DMS 273 (cell line): ENCODE results near the gene TIMM21.

ENCODE experiments used
- DNase-seq: peaks from one replicate; lab custom pipeline; 2025; ENCODE audit not compliant: unreplicated experiment; lab: John Stamatoyannopoulos, UW

Gene TIMM21, protein sequence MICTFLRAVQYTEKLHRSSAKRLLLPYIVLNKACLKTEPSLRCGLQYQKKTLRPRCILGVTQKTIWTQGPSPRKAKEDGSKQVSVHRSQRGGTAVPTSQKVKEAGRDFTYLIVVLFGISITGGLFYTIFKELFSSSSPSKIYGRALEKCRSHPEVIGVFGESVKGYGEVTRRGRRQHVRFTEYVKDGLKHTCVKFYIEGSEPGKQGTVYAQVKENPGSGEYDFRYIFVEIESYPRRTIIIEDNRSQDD

DNA sequence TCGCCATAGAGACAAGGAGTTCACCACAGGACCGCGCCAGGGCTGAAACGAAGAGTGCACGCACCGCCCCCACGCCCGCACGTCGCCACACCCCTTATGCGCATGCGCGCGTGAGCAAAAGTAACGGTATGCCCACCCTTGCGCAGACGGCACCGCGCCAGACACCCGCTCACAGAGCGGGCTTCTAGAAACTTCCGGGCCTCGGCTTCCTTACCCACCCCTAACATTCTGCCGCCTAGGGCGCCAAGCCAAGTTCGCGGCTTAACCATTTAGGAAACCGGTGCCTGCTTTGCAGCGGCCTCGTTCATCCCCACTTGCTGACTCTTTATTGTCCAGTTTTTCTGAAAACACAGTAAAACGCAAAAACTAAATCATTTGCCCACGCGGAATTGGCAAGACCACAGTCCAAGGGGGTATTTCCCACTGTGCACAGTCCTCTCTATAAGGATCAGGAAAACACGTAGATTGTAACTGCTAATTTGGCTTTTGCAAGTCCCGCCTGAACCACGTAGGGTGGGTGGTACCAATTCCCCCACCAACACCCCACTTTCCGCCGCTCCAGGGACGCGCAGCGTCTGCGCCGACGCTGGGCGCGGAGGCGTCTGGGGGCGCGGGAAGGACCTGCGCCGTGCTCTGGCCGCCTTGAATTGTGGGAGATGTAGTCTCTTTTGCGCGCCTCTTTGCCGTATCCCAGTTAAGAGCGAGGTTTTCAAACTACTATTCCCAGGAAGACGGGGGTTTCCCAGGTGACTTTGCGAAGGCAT lies at the start of gene TIMM21, which contains the start of gene FBXO15:
Gene TIMM21, plus strand, starts transcription at position 745 of the 764 bp plus-strand sequence. CDS start 286 bp downstream, outside the sequence.
Gene FBXO15, minus strand, starts transcription at position 56 of the 764 bp plus-strand sequence. Its CDS starts 49 bp downstream, at position 7.
- DNase-seq = peak; percentile 98

DNA sequence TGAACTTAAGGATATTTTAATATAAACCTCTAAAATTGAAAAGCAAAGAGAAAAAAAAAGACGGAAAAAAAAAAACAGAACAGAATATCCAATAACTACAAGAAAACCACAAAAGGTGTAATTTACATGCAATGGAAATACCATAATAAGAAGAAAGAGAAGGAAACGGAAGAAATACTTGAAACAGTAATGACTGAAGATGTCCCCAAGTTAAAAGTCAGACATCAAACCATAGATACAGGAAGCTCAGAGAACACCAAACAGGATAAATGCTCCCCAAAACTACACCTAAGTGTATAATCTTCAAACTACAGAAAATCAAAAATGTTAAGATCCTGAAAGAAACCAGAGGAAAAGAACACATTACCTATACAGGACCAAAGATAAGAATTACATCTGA lies 39.9 kb upstream of the TIMM21 start:
- no peak for DNase-seq

- DNase-seq = no peak
Measured at GRCh38 chr18:74110149-74110548, 38.2 kb upstream of the TIMM21 start.

GRCh38 chr18:74110976-74111375 lies 37.3 kb upstream of the TIMM21 start:
- DNase-seq = no peak

GRCh38 chr18:74113711-74114110 lies 34.6 kb upstream of the TIMM21 start:
- no peak for DNase-seq

DNA sequence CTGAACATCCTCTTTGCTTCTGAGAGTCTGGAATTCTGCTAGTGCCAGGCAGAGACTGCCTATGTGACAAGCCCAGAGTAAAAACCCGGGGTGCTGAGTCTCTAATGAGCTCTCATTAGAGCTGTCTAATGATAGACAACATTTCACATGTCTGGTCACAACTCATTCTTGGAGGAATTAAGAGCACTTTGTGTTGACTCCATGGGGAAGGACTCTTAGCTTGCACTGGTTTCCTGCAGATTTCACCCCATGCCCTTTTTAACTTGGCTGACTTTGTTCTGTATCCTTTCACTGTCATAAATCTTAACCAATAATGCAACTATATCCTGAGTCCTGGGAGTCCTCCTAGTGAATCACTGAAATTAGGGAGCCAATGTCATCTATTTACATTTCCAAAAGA lies 34.2 kb upstream of the TIMM21 start:
- no peak for DNase-seq

- DNase-seq = no peak
Measured at GRCh38 chr18:74115046-74115445, 33.3 kb upstream of the TIMM21 start.

- peak; percentile 42 for DNase-seq
Measured at GRCh38 chr18:74116633-74117554, 31.4 kb upstream of the TIMM21 start.

DNA sequence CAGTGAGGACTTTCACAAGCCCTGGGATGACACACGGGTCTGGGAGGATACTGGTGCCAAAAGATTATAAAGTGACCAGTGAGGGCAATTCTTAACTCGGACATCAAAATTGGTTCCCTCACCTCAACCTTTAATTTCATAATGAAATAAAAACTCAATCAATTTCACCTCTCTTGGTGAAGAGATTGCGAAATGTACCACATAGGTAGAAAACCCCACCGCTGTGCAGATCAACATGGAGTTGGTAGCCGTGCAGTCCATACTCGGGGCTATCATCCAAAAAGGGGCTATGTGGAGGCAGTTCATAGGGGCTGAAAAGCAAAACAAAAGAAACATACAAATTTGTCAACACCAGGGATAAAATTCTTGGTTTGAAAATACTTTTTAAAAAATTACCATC lies 25.1 kb upstream of the TIMM21 start:
- no peak for DNase-seq

DNA sequence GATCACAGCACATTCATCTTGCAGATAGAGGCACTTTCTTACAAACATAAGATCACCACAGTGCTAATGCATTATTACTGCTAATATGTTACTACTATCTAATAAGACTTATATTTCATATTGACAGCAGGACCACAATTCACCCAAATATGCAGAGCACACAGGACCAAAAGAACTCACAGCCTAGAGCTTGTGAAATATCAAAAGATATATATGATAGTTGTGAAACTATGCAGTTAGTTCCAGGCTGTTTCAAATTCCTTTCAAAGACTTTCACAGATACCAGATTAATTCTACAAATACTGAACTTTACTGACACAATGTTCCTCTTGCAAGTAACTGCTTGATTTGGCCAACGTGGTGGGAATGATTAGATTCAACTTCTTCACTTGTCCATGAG lies 23.7 kb upstream of the TIMM21 start:
- DNase-seq = no peak

GRCh38 chr18:74126684-74127655 lies 21.4 kb upstream of the TIMM21 start:
- DNase-seq = no peak

DNA sequence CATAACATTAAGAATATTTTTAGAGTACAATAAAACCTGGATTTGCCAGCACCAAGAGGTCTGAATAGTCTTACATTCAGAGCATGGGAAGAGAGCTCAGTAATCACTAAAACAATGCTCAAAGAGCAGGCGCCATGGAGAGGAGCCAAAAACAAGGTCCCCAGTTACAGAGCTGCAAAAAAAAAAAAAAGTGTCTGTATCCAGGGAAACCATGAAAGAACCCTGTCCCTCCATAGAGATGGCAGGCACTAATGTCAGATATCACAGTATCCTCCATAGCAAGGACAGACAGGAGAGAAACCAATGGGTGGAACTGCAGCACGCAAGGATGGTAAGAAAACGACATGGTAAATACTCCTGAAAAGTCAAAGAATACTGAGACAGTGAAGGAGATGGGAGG lies 20.2 kb upstream of the TIMM21 start:
- DNase-seq = no peak

DNA sequence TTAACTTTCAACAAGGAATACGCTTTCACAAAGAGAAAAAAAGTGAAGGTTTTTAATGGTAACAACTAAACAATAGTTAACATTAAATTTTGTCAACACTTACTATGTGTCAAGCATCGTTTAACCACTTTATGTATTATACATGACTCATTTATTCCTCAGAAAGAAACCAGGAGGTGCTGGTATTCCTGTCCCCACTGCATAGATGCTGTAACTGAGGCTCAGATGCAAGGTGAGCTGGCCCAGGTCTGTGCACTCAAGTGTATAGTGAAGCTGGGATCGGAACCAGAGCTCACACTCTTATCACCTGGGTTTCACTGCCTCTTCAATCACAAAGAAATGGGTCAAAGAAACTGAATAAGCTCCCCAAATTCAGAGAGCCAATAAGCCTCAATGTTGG lies 17.2 kb upstream of the TIMM21 start:
- no peak for DNase-seq

DNA sequence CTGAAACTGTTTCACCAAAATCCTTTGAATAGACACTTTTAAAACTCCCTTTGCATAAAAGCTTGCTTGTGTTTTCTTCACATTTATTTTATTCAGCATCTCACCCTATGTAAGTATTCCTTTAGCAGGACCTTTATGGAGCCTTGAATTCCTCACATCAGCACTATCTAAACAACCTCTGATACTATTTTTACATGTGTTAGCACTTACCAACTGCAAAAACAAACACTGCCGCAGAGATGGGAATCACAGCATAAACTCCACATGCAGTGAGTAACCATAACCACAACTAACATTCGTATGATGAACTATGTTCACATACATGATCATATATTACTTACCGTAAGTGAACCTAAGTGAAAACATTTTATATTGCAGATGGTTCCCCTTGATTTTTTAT lies 16.1 kb upstream of the TIMM21 start:
- no peak for DNase-seq

DNA sequence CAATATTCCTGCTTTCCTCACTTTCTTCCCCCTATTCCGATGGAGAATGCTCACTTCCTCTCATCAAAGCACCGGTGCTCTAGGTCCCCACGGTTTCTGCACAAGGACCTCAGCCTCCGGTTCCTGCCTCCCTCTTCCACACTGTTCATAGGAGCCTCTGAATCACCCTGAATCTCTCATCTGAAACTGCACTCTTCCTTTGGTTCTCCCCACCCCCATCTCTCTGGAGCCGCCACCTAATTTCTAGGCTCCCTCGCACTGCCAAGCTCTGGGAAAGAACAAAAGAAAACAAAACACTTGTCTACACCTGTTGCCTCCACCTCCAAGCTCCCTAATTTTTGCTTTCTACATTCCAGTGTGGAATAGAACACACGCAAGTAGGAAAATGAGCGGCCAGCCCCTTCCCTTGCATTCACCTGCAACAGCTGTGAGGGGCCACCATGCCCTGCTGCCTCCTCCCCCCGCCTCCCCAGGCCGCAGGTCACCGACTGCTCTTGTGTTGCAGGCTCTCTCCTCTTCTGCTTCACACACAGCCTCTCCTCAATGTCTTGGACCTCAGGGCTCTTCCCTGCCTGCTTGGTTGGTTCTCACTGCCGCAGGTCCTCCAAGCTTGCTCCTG lies 10.3 kb upstream of the TIMM21 start:
- DNase-seq = no peak

DNA sequence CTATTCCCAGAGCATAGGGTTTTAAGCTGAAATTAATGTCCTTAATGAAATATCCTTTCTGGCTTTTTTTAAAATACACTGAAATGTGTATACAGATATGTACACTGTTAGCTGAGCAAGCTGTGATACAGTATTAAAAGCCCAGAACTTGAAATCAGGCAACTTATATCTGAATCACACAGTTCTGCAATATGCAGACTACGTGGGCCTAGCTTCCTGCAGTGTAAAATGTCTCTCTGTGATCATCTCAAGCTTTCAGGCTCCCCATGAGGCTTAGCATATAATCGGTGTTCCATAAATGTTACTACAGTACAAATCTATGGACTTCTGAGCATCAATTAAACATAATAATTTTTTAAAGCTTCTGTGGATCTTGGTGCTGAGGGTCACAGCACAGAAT lies 8.9 kb upstream of the TIMM21 start:
- DNase-seq = no peak

DNA sequence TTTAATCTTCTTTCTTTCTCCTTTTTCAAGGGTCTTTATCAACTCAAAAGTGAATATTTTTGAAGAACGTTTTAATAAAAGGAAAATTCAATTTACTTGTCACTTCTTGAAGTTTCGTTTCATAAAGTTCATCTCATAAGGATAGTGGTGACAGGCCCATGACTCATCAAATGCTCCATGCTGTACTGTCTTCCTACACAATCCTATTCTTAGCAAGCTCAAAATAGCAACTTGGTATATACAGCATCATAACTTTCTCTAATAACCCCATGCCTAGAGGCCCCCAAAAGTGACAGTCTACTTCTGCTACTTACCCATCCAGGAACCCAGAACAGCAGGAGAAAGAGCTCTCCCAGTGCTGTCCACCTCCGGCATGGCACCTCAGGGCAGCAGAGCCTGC lies 8.4 kb upstream of the TIMM21 start:
- DNase-seq = no peak

DNA sequence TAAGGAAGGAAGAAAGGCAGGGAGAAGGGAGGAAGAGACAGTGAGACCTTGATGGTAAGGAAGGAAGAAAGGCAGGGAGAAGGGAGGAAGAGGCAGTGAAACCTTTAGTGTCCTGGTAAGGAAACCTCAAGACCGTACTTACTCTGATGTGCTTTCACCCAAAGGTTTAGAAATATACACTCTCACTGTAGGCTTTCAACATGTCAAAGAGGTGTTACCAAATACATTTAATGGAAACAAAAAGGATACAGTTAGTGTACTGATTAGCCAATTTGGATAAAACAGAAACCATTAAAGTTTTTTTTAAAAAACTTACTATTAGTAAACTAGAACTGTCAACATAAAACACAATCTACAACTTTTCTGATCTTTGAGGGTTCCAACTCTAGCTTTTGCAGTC lies 7.7 kb upstream of the TIMM21 start:
- DNase-seq = no peak

GRCh38 chr18:74141667-74142066 lies 6.7 kb upstream of the TIMM21 start:
- DNase-seq = no peak

DNA sequence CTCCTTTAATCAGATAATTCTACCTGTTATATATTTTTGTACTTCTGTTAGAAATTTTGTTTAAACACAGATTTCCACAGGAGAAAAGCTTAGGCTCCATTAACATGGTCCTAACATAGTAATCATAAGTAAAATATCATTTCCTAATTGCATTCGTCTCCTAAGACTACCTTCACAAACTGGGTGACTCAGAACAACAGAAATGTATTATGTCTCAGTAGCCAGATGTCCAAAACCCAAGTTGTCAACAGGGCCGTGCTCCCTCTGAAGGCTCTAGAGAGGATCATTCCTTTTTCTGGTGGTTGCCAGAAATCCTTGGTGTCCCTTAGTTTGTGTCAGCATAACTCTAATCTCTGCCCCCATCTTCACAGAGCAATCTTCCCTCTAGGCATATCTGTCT lies 6.1 kb upstream of the TIMM21 start:
- peak; percentile 14 for DNase-seq
